Activated CD4-positive, alpha-beta T cell treated with anti-CD3 and anti-CD28 coated beads, Interleukin-2, amount 10 ng/mL, durations not matched to agents 24 days and 14 days (primary cell): ENCODE measurements around the gene ZIC1. TPM values are rescaled to one million over a fixed set of nuclear protein-coding genes. Genes with fewer than 3 reads are reported as not detected.

Experiments
- DNase-seq: peaks from one replicate; pipeline ENCODE4 v3.0.0; 2022
- H3K27ac Mint-ChIP-seq: one replicate; pipeline ENCODE4 v1.8.0; 2022; ENCODE audit warnings: mild to moderate bottlenecking, mixed read lengths
- H3K27me3 Mint-ChIP-seq: one replicate; pipeline ENCODE4 v1.8.0; 2022; ENCODE audit warnings: mixed read lengths
- H3K36me3 Mint-ChIP-seq: one replicate; pipeline ENCODE4 v1.8.0; 2022; ENCODE audit warnings: low read depth, mild to moderate bottlenecking, mixed read lengths
- H3K4me1 Mint-ChIP-seq: one replicate; pipeline ENCODE4 v1.8.0; 2021; ENCODE audit warnings: mixed read lengths
- H3K4me3 Mint-ChIP-seq: one replicate; pipeline ENCODE4 v1.8.0; 2022; ENCODE audit warnings: mild to moderate bottlenecking, moderate library complexity, mixed read lengths
- H3K9me3 Mint-ChIP-seq: one replicate; pipeline ENCODE4 v1.8.0; 2021; ENCODE audit warnings: mixed read lengths
- intact Hi-C: fragments of 100-400 bp; cut with micrococcal nuclease; formaldehyde crosslinking; loops from one replicate; pipeline ENCODE4 v1.15.1; 2023
- total RNA-seq: library from RNA; stranded (reverse); gene quantifications from 2 replicates; pipeline ENCODE4 v1.2.3, GENCODE V29; 2022

The ZIC1 gene
- not detected in 2 replicates for total RNA-seq

GRCh38 chr3:147409143-147410115 lies at the start of gene ZIC1:
Gene ZIC1 (plus strand): TSS chr3:147409365. CDS start chr3:147410113, 748 bp downstream.
- Mint-ChIP-seq H3K9me3 (peaks cover 30% of the 10 kb centered on the region), H3K27ac (peak within 1 kb of the TSS; percentile 83), H3K4me1 (peaks cover 19% of the 10 kb centered on the region), H3K27me3 (peaks cover 77% of the 10 kb centered on the region), H3K4me3 (no peak within 1 kb of the TSS), H3K36me3 (peaks cover 21% of the 10 kb centered on the region)
- intact Hi-C loops = no loop called here
- peak; percentile 54 for DNase-seq

GRCh38 chr3:147360051-147360439 lies 49.1 kb upstream of the ZIC1 start:
- intact Hi-C loops = loop anchor here (2.0 kb wide), 1 partner anchor 53 kb away; no protein-coding TSS in a partner anchor
- H3K4me3 Mint-ChIP-seq = no peak overlapping the region
- peaks cover 4% of the 10 kb centered on the region for H3K36me3 Mint-ChIP-seq
- peaks cover 21% of the 10 kb centered on the region for H3K9me3 Mint-ChIP-seq
- H3K27ac Mint-ChIP-seq = no peak overlapping the region
- peaks cover 58% of the 10 kb centered on the region for H3K27me3 Mint-ChIP-seq
- H3K4me1 Mint-ChIP-seq = no peaks in the 10 kb centered on the region
- peak; percentile 35 for DNase-seq

- Mint-ChIP-seq H3K4me1 (no peaks in the 10 kb centered on the region), H3K9me3 (peaks cover 17% of the 10 kb centered on the region), H3K36me3 (peaks cover 2% of the 10 kb centered on the region), H3K4me3 (no peak overlapping the region), H3K27me3 (peaks cover 54% of the 10 kb centered on the region), H3K27ac (no peak overlapping the region)
- DNase-seq = no peak
- intact Hi-C loops = loop anchor here (2.0 kb wide), 1 partner anchor 52 kb away; no protein-coding TSS in a partner anchor
These were observed 48.3 kb upstream of the ZIC1 start for GRCh38 chr3:147360646-147361453.

GRCh38 chr3:147361454-147362420 lies 47.4 kb upstream of the ZIC1 start:
- Mint-ChIP-seq H3K36me3 (peaks cover 2% of the 10 kb centered on the region), H3K4me3 (no peak overlapping the region), H3K27me3 (peaks cover 46% of the 10 kb centered on the region), H3K4me1 (no peaks in the 10 kb centered on the region), H3K27ac (no peak overlapping the region), H3K9me3 (peaks cover 15% of the 10 kb centered on the region)
- DNase-seq = peak; percentile 79
- intact Hi-C loops = loop anchor here (2.0 kb wide), 1 partner anchor 51 kb away; no protein-coding TSS in a partner anchor

- Mint-ChIP-seq H3K36me3 (no peaks in the 10 kb centered on the region), H3K9me3 (peaks cover 7% of the 10 kb centered on the region), H3K27ac (no peak overlapping the region), H3K4me1 (no peaks in the 10 kb centered on the region), H3K27me3 (peaks cover 46% of the 10 kb centered on the region), H3K4me3 (no peak overlapping the region)
- no peak for DNase-seq
- intact Hi-C loops = no loop called here
These were observed 44.4 kb upstream of the ZIC1 start for GRCh38 chr3:147364771-147365170.

- Mint-ChIP-seq H3K4me3 (no peak overlapping the region), H3K27ac (no peak overlapping the region), H3K36me3 (no peaks in the 10 kb centered on the region), H3K4me1 (no peaks in the 10 kb centered on the region), H3K9me3 (peaks cover 10% of the 10 kb centered on the region), H3K27me3 (peaks cover 47% of the 10 kb centered on the region)
- intact Hi-C loops = no loop called here
- DNase-seq = no peak
These were observed 43.7 kb upstream of the ZIC1 start for GRCh38 chr3:147365196-147366115.

GRCh38 chr3:147367676-147368075 lies 41.5 kb upstream of the ZIC1 start:
- no peak overlapping the region for H3K27ac Mint-ChIP-seq
- no peak for DNase-seq
- no peaks in the 10 kb centered on the region for H3K36me3 Mint-ChIP-seq
- no peaks in the 10 kb centered on the region for H3K4me1 Mint-ChIP-seq
- H3K27me3 Mint-ChIP-seq = peaks cover 51% of the 10 kb centered on the region
- H3K4me3 Mint-ChIP-seq = no peak overlapping the region
- H3K9me3 Mint-ChIP-seq = peaks cover 3% of the 10 kb centered on the region
- intact Hi-C loops = no loop called here

- intact Hi-C loops = no loop called here
- Mint-ChIP-seq H3K27me3 (peaks cover 55% of the 10 kb centered on the region), H3K36me3 (no peaks in the 10 kb centered on the region), H3K27ac (no peak overlapping the region), H3K4me3 (no peak overlapping the region), H3K9me3 (peaks cover 3% of the 10 kb centered on the region), H3K4me1 (no peaks in the 10 kb centered on the region)
- no peak for DNase-seq
These were observed 41.0 kb upstream of the ZIC1 start for GRCh38 chr3:147368151-147368550.

GRCh38 chr3:147368561-147369221 lies 40.5 kb upstream of the ZIC1 start:
- Mint-ChIP-seq H3K9me3 (peaks cover 3% of the 10 kb centered on the region), H3K4me1 (no peaks in the 10 kb centered on the region), H3K4me3 (no peak overlapping the region), H3K36me3 (no peaks in the 10 kb centered on the region), H3K27me3 (peaks cover 61% of the 10 kb centered on the region), H3K27ac (no peak overlapping the region)
- intact Hi-C loops = no loop called here
- DNase-seq = no peak

- Mint-ChIP-seq H3K36me3 (no peaks in the 10 kb centered on the region), H3K9me3 (peaks cover 3% of the 10 kb centered on the region), H3K4me1 (no peaks in the 10 kb centered on the region), H3K27ac (no peak overlapping the region), H3K4me3 (no peak overlapping the region), H3K27me3 (peaks cover 66% of the 10 kb centered on the region)
- no peak for DNase-seq
- intact Hi-C loops = no loop called here
These were observed 39.9 kb upstream of the ZIC1 start for GRCh38 chr3:147369231-147369630.

GRCh38 chr3:147369661-147370123 lies 39.5 kb upstream of the ZIC1 start:
- intact Hi-C loops = no loop called here

GRCh38 chr3:147370349-147370748 lies 38.8 kb upstream of the ZIC1 start:
- H3K4me3 Mint-ChIP-seq = no peak overlapping the region

More at GRCh38 chr3:147369661-147370123, 39.5 kb upstream of the ZIC1 start:
- DNase-seq = no peak
- H3K4me3 Mint-ChIP-seq = no peak overlapping the region
- H3K27me3 Mint-ChIP-seq = peaks cover 69% of the 10 kb centered on the region
- no peaks in the 10 kb centered on the region for H3K4me1 Mint-ChIP-seq
- H3K36me3 Mint-ChIP-seq = no peaks in the 10 kb centered on the region
- peaks cover 3% of the 10 kb centered on the region for H3K9me3 Mint-ChIP-seq
- no peak overlapping the region for H3K27ac Mint-ChIP-seq

More at GRCh38 chr3:147370349-147370748, 38.8 kb upstream of the ZIC1 start:
- no peaks in the 10 kb centered on the region for H3K4me1 Mint-ChIP-seq
- no peak for DNase-seq
- H3K27me3 Mint-ChIP-seq = peaks cover 69% of the 10 kb centered on the region
- no peaks in the 10 kb centered on the region for H3K36me3 Mint-ChIP-seq
- intact Hi-C loops = no loop called here
- H3K27ac Mint-ChIP-seq = no peak overlapping the region
- H3K9me3 Mint-ChIP-seq = peaks cover 3% of the 10 kb centered on the region
